HCT116 (cell line): ENCODE measurements around the gene TOP2B. TPM values are rescaled to one million over a fixed set of nuclear protein-coding genes. Genes with fewer than 3 reads are reported as not detected.

ENCODE experiments used
- ATAC-seq: fragments of 200-7000 bp; cut with Tn5 transposase; 2 replicates; pipeline ENCODE4 v1.9.1; 2020; ENCODE audit warnings: mild to moderate bottlenecking, moderate library complexity
- BruUV-seq: library from RNA; stranded (reverse); fragments of 400-500 nt; replicated peaks from 2 replicates; lab custom pipeline; 2021; lab: Mats Ljungman, UMichigan
- CTCF ChIA-PET: fragments of 300-600 bp; sonication (Branson Sonifier 250); formaldehyde crosslinking; loops from one replicate; lab custom pipeline; 2021; ENCODE audit warnings: antibody characterized with exemption; lab: Charles Lee
- POLR2A ChIA-PET: fragments of 300-600, 350-600 bp; sonication (Branson Sonifier 250); formaldehyde crosslinking; loops from one replicate; lab custom pipeline; 2021; ENCODE audit warnings: antibody characterized with exemption; lab: Charles Lee
- RAD21 ChIA-PET, 2 experiments: fragments of 300-600 bp; sonication (Branson Sonifier 250); formaldehyde crosslinking; loops; one replicate each; lab custom pipeline; 2023; ENCODE audit warnings: low total read pairs in 2 of 2; ENCODE audit not compliant: uncharacterized antibody in 2 of 2, unreplicated experiment in 2 of 2, low non-redundant PET in 1 of 2; lab: Charles Lee
- DNase-seq: peaks from one replicate; pipeline ENCODE4 v3.0.0-alpha.2; 2010; ENCODE audit warnings: low read depth, low spot score
- H2AFZ ChIP-seq: fragments of 200-600 bp; shearing (Covaris generic), sonication (generic); 2 replicates; pipeline ENCODE4 v1.6.1; 2017; ENCODE audit warnings: low read depth, mixed run types, mixed read lengths, antibody characterized with exemption, low read length; ENCODE audit not compliant: poor library complexity, severe bottlenecking
- H3K27ac ChIP-seq: 2 replicates; pipeline ENCODE4 v1.5.1; 2012; ENCODE audit warnings: low read depth, low read length
- H3K27me3 ChIP-seq: fragments of 200-600 bp; sonication (generic); 2 replicates; pipeline ENCODE4 v1.6.1; 2016; ENCODE audit warnings: mixed run types, low read length, mixed read lengths; ENCODE audit not compliant: insufficient read depth
- H3K36me3 ChIP-seq, 2 experiments: fragments of 200-500 bp in 1 of 2; fragments of 200-600 bp in 1 of 2; sonication (Bioruptor generic) in 1 of 2; sonication (generic) in 1 of 2; 2 replicates each; pipeline versions ENCODE4 v1.5.1 to v1.6.1; 2014 to 2016; ENCODE audit warnings: low read length in 2 of 2, inconsistent platforms in 1 of 2, mixed read lengths in 1 of 2, mixed run types in 1 of 2; ENCODE audit not compliant: insufficient read depth in 2 of 2, control insufficient read depth in 1 of 2
- H3K4me1 ChIP-seq, 2 experiments: fragments of 200-600 bp in 1 of 2; sonication (generic) in 1 of 2; 2 replicates each; pipeline versions ENCODE4 v1.5.1 to v1.6.1; 2012 to 2017; ENCODE audit warnings: low read length in 2 of 2, inconsistent platforms in 1 of 2, mild to moderate bottlenecking in 1 of 2, mixed read lengths in 1 of 2, mixed run types in 1 of 2, moderate library complexity in 1 of 2; ENCODE audit not compliant: insufficient read depth in 2 of 2, control insufficient read depth in 1 of 2
- H3K4me2 ChIP-seq: fragments of 200-600 bp; sonication (generic); 2 replicates; pipeline ENCODE4 v1.6.1; 2017; ENCODE audit warnings: mixed run types, low read length, mixed read lengths
- H3K4me3 ChIP-seq, 2 experiments: fragments of 200-600 bp in 1 of 2; sonication (generic) in 1 of 2; replicated peaks in 1 of 2; 2 replicates each; pipeline ENCODE4 v1.5.1; 2011 to 2016; ENCODE audit warnings: low read length in 2 of 2, control low read depth in 1 of 2, low read depth in 1 of 2, mild to moderate bottlenecking in 1 of 2, mixed read lengths in 1 of 2, mixed run types in 1 of 2
- H3K79me2 ChIP-seq: fragments of 200-600 bp; sonication (generic); 2 replicates; pipeline ENCODE4 v1.6.1; 2017; ENCODE audit warnings: mild to moderate bottlenecking, mixed run types, low read length, moderate library complexity, mixed read lengths; ENCODE audit not compliant: insufficient read depth
- H3K9ac ChIP-seq: fragments of 200-600 bp; sonication (generic); 2 replicates; pipeline ENCODE4 v1.6.1; 2016; ENCODE audit warnings: low read length, mixed read lengths
- H3K9me2 ChIP-seq: fragments of 200-600 bp; sonication (generic), shearing (Covaris generic); 2 replicates; pipeline ENCODE4 v1.6.1; 2017; ENCODE audit warnings: mixed run types, mild to moderate bottlenecking, moderate library complexity; ENCODE audit not compliant: insufficient read depth
- H3K9me3 ChIP-seq, 2 experiments: fragments of 200-500 bp in 1 of 2; fragments of 200-600 bp in 1 of 2; sonication (Bioruptor generic) in 1 of 2; sonication (generic) in 1 of 2; 2 replicates each; pipeline ENCODE4 v1.6.1; 2014 to 2017; ENCODE audit warnings: low read length in 2 of 2, mixed read lengths in 2 of 2, inconsistent platforms in 1 of 2, low read depth in 1 of 2, mild to moderate bottlenecking in 1 of 2, mixed run types in 1 of 2, moderate library complexity in 1 of 2; ENCODE audit not compliant: control insufficient read depth in 1 of 2, insufficient read depth in 1 of 2
- H4K20me1 ChIP-seq: fragments of 200-600 bp; sonication (generic), shearing (Covaris generic); 2 replicates; pipeline ENCODE4 v1.6.1; 2017; ENCODE audit warnings: mixed run types, mild to moderate bottlenecking, moderate library complexity; ENCODE audit not compliant: insufficient read depth
- ATF3 ChIP-seq: IDR thresholded peaks from 2 replicates; pipeline ENCODE4 v1.6.1; 2012
- CEBPB ChIP-seq: IDR thresholded peaks from 2 replicates; pipeline ENCODE4 v1.6.1; 2012; ENCODE audit warnings: low read depth
- EZH2 ChIP-seq: fragments of 200-600 bp; sonication (generic); IDR thresholded peaks from 2 replicates; pipeline ENCODE4 v1.6.1; 2017; ENCODE audit warnings: antibody characterized with exemption, mixed run types
- EZH2phosphoT487 ChIP-seq: fragments of 200-600 bp; IDR thresholded peaks from 2 replicates; pipeline ENCODE4 v1.6.1; 2018; ENCODE audit warnings: antibody characterized with exemption, borderline replicate concordance
- JUND ChIP-seq: IDR thresholded peaks from 2 replicates; pipeline ENCODE4 v1.6.1; 2012
- POLR2A ChIP-seq: IDR thresholded peaks from 2 replicates; pipeline ENCODE4 v1.7.0; 2011; ENCODE audit warnings: borderline replicate concordance; ENCODE audit not compliant: insufficient read depth, insufficient read length; ENCODE audit errors: extremely low read depth
- SP1 ChIP-seq: IDR thresholded peaks from 2 replicates; pipeline ENCODE4 v1.6.1; 2012; ENCODE audit warnings: low read depth
- YY1 ChIP-seq: IDR thresholded peaks from 2 replicates; pipeline ENCODE4 v1.6.1; 2011; ENCODE audit warnings: low read length, low read depth, moderate library complexity, mild to moderate bottlenecking; ENCODE audit not compliant: insufficient replicate concordance; ENCODE audit errors: extremely low read depth
- intact Hi-C: fragments of 100-400 bp; cut with micrococcal nuclease; formaldehyde crosslinking; loops from 2 replicates; pipeline ENCODE4 v1.10.0; 2022
- total RNA-seq: library from RNA; stranded (reverse); gene quantifications from one replicate; pipeline ENCODE4 v1.2.1, GENCODE V29; 2021; ENCODE audit not compliant: unreplicated experiment
- TF ChIP-seq, protein P1 (sequence below): IDR thresholded peaks from 2 replicates; pipeline ENCODE4 v1.6.1; 2011; ENCODE audit warnings: mild to moderate bottlenecking, low read length, moderate library complexity; ENCODE audit not compliant: insufficient replicate concordance; ENCODE audit errors: extremely low read depth

The TOP2B gene
- total RNA-seq, 1 experiment from 2014 or later: 101 TPM

- intact Hi-C loops: no loop called here
- no peak overlapping the region for H3K4me3 ChIP-seq
- no TSS peak for BruUV-seq
- no peaks in the 10 kb centered on the region for H3K9me2 ChIP-seq
- H3K79me2 ChIP-seq: peaks cover 96% of the 10 kb centered on the region
- H3K36me3 ChIP-seq: no peaks in the 10 kb centered on the region
- no peaks in the 10 kb centered on the region for H3K27me3 ChIP-seq
- CTCF ChIA-PET: interaction anchor here (1.5 kb wide), 1 partner anchor 10 kb away, joined by 5 read pairs; no protein-coding TSS in a partner anchor
- no peak overlapping the region for H3K27ac ChIP-seq
- no peak for DNase-seq
- H3K9me3 ChIP-seq: no peaks in the 10 kb centered on the region
- no peaks in the 10 kb centered on the region for H4K20me1 ChIP-seq
- no peak for TF ChIP-seq YY1
- no peak for TF ChIP-seq POLR2A
- TF ChIP-seq, protein P1, sequence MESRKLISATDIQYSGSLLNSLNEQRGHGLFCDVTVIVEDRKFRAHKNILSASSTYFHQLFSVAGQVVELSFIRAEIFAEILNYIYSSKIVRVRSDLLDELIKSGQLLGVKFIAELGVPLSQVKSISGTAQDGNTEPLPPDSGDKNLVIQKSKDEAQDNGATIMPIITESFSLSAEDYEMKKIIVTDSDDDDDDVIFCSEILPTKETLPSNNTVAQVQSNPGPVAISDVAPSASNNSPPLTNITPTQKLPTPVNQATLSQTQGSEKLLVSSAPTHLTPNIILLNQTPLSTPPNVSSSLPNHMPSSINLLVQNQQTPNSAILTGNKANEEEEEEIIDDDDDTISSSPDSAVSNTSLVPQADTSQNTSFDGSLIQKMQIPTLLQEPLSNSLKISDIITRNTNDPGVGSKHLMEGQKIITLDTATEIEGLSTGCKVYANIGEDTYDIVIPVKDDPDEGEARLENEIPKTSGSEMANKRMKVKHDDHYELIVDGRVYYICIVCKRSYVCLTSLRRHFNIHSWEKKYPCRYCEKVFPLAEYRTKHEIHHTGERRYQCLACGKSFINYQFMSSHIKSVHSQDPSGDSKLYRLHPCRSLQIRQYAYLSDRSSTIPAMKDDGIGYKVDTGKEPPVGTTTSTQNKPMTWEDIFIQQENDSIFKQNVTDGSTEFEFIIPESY: no peak
- no peak for TF ChIP-seq EZH2phosphoT487
- TF ChIP-seq EZH2: no peak
- no peak for TF ChIP-seq ATF3
- TF ChIP-seq SP1: no peak
- TF ChIP-seq JUND: no peak
- no peak for TF ChIP-seq CEBPB
- peaks cover 4 to 10% of the 10 kb centered on the region in 2 experiments; a peak in 3 of 4 replicates for H3K4me1 ChIP-seq
- H3K9ac ChIP-seq: no peak overlapping the region
- RAD21 ChIA-PET: no interaction called here
- no peak for ATAC-seq
- no peak overlapping the region for H3K4me2 ChIP-seq
- no peak overlapping the region for H2AFZ ChIP-seq
- POLR2A ChIA-PET: no interaction called here
Measured at GRCh38 chr3:25658836-25659235, 5.9 kb downstream of the TOP2B start.
